Endodermal cell (in vitro differentiated cells): ENCODE data around the gene EXOC6. TPM values are rescaled to one million over a fixed set of nuclear protein-coding genes. Genes with fewer than 3 reads are reported as not detected.
A peak's percentile ranks its signal among the peaks of the same experiment; 100 is the strongest.

Experiments
- DNase-seq: peaks from one replicate; pipeline ENCODE4 v3.0.0-alpha.2; 2017
- H3K27ac ChIP-seq: 2 replicates; pipeline ENCODE4 v1.5.1; 2013; ENCODE audit warnings: mild to moderate bottlenecking, low read depth, low read length, moderate library complexity
- H3K27me3 ChIP-seq: 2 replicates; pipeline ENCODE4 v1.6.1; 2013; ENCODE audit warnings: mild to moderate bottlenecking, low read length, moderate library complexity; ENCODE audit not compliant: insufficient read depth, control insufficient read depth, poor library complexity, severe bottlenecking
- H3K36me3 ChIP-seq: 2 replicates; pipeline ENCODE4 v1.7.0; 2013; ENCODE audit warnings: mild to moderate bottlenecking, low read length, moderate library complexity; ENCODE audit not compliant: control insufficient read depth, insufficient read depth
- H3K4me1 ChIP-seq: one replicate; pipeline ENCODE4 v1.7.0; 2013; ENCODE audit warnings: low read length; ENCODE audit not compliant: control insufficient read depth, insufficient read depth
- H3K4me3 ChIP-seq: 2 replicates; pipeline ENCODE4 v1.5.1; 2013; ENCODE audit warnings: mild to moderate bottlenecking, low read length, moderate library complexity
- H3K9ac ChIP-seq: 2 replicates; pipeline ENCODE4 v1.6.1; 2013; ENCODE audit warnings: mild to moderate bottlenecking, low read length, moderate library complexity; ENCODE audit not compliant: poor library complexity, severe bottlenecking; ENCODE audit errors: extremely low read depth
- H3K9me3 ChIP-seq: 2 replicates; pipeline ENCODE4 v1.6.1; 2013; ENCODE audit warnings: mild to moderate bottlenecking, low read length, moderate library complexity; ENCODE audit not compliant: control insufficient read depth
- H3K27ac Mint-ChIP-seq: 2 replicates; pipeline ENCODE4 v1.8.0; 2020; ENCODE audit warnings: mixed read lengths
- H3K27me3 Mint-ChIP-seq: 2 replicates; pipeline ENCODE4 v1.8.0; 2021; ENCODE audit warnings: mild to moderate bottlenecking, mixed read lengths; ENCODE audit not compliant: insufficient read depth
- H3K36me3 Mint-ChIP-seq: 2 replicates; pipeline ENCODE4 v1.8.0; 2020; ENCODE audit warnings: low read depth, mixed read lengths
- H3K4me1 Mint-ChIP-seq: 2 replicates; pipeline ENCODE4 v1.8.0; 2020; ENCODE audit warnings: mixed read lengths
- H3K4me3 Mint-ChIP-seq: 2 replicates; pipeline ENCODE4 v1.8.0; 2020; ENCODE audit warnings: mild to moderate bottlenecking, moderate library complexity, mixed read lengths
- H3K9me3 Mint-ChIP-seq: 2 replicates; pipeline ENCODE4 v1.8.0; 2020; ENCODE audit warnings: mild to moderate bottlenecking, mixed read lengths
- CTCF ChIP-seq: fragments of 200-600 bp; sonication (generic); conservative IDR thresholded peaks from 2 replicates; pipeline ENCODE4 v1.5.0; 2021; ENCODE audit warnings: antibody characterized with exemption, mild to moderate bottlenecking
- WGBS, 2 experiments: methylation state at CpG; one replicate each; pipeline versions ENCODE4 v1.1.5 to v1.1.7; 2013; ENCODE audit warnings: missing lambda C conversion rate in 2 of 2, mixed read lengths in 1 of 2; ENCODE audit not compliant: insufficient coverage in 1 of 2, insufficient read length in 1 of 2; 5-methylcytosine and 5-hydroxymethylcytosine counted together
- total RNA-seq, 2 donors: library from RNA; stranded (reverse); fragmentation: NEBNext Ultra II Directional in 1 of 2; extraction: Animal tissue kit (Norgen Biotek cat#: 25700) in 1 of 2; gene quantifications; 2 replicates in 1 of 2; 3 replicates in 1 of 2; pipeline ENCODE4 v1.2.1, GENCODE V29; 2021

The EXOC6 gene
- total RNA-seq, 2 donors from 2014 or later = 12.1 to 21.3 TPM

- peaks cover 26% of the 10 kb centered on the region for H3K4me1 Mint-ChIP-seq
- H3K9me3 Mint-ChIP-seq = peaks cover 2% of the 10 kb centered on the region
- H3K27ac Mint-ChIP-seq = no peak overlapping the region
- peaks cover 15% of the 10 kb centered on the region for H3K36me3 Mint-ChIP-seq
- Histone ChIP-seq H3K4me1 (peaks cover 3% of the 10 kb centered on the region), H3K9me3 (no peaks in the 10 kb centered on the region), H3K36me3 (peaks cover 15% of the 10 kb centered on the region), H3K9ac (no peak overlapping the region), H3K27ac (no peak overlapping the region), H3K4me3 (peak overlapping the region; percentile 66), H3K27me3 (peaks cover 58% of the 10 kb centered on the region)
- H3K27me3 Mint-ChIP-seq = peaks cover 89% of the 10 kb centered on the region
- no peak for DNase-seq
- WGBS, 2 experiments = 50 to 75% methylated on average over 2 to 5 of the region's 5 CpGs
- peak overlapping the region; percentile 99 for H3K4me3 Mint-ChIP-seq
- TF ChIP-seq CTCF = no peak
These were observed 222.3 kb downstream of the EXOC6 start for GRCh38 chr10:93070378-93071176.

GRCh38 chr10:93071177-93071472, 222.8 kb downstream of the EXOC6 start:
- no peak for TF ChIP-seq CTCF
- WGBS, 2 experiments = 48 to 73% methylated on average over 2 to 7 of the region's 7 CpGs
- Mint-ChIP-seq H3K36me3 (peaks cover 20% of the 10 kb centered on the region), H3K27me3 (peaks cover 89% of the 10 kb centered on the region), H3K4me1 (peaks cover 24% of the 10 kb centered on the region), H3K9me3 (peaks cover 2% of the 10 kb centered on the region), H3K4me3 (peak overlapping the region; percentile 99), H3K27ac (no peak overlapping the region)
- Histone ChIP-seq H3K4me3 (peak overlapping the region; percentile 66), H3K9ac (no peak overlapping the region), H3K27ac (no peak overlapping the region), H3K27me3 (peaks cover 52% of the 10 kb centered on the region), H3K36me3 (peaks cover 20% of the 10 kb centered on the region), H3K4me1 (peaks cover 3% of the 10 kb centered on the region), H3K9me3 (no peaks in the 10 kb centered on the region)
- no peak for DNase-seq

GRCh38 chr10:93071674-93072224, 223.4 kb downstream of the EXOC6 start:
- Mint-ChIP-seq H3K27me3 (peaks cover 83% of the 10 kb centered on the region), H3K4me1 (peaks cover 27% of the 10 kb centered on the region), H3K9me3 (peaks cover 2% of the 10 kb centered on the region), H3K36me3 (peaks cover 26% of the 10 kb centered on the region), H3K27ac (peak overlapping the region; percentile 90), H3K4me3 (peak overlapping the region; percentile 99)
- peak; percentile 95 for DNase-seq
- 1% methylated on average over 25 to 36 of the region's 37 CpGs for WGBS, 2 experiments
- no peaks in the 10 kb centered on the region for H3K9me3 ChIP-seq
- H3K4me3 ChIP-seq = peak overlapping the region; percentile 93
- H3K36me3 ChIP-seq = peaks cover 27% of the 10 kb centered on the region
- peaks cover 46% of the 10 kb centered on the region for H3K27me3 ChIP-seq
- H3K4me1 ChIP-seq = peaks cover 3% of the 10 kb centered on the region
- peak; percentile 27 for TF ChIP-seq CTCF
- H3K27ac ChIP-seq = no peak overlapping the region
- peak overlapping the region; percentile 98 for H3K9ac ChIP-seq
